Measurements from ENCODE around the gene NAA10.

DNA sequence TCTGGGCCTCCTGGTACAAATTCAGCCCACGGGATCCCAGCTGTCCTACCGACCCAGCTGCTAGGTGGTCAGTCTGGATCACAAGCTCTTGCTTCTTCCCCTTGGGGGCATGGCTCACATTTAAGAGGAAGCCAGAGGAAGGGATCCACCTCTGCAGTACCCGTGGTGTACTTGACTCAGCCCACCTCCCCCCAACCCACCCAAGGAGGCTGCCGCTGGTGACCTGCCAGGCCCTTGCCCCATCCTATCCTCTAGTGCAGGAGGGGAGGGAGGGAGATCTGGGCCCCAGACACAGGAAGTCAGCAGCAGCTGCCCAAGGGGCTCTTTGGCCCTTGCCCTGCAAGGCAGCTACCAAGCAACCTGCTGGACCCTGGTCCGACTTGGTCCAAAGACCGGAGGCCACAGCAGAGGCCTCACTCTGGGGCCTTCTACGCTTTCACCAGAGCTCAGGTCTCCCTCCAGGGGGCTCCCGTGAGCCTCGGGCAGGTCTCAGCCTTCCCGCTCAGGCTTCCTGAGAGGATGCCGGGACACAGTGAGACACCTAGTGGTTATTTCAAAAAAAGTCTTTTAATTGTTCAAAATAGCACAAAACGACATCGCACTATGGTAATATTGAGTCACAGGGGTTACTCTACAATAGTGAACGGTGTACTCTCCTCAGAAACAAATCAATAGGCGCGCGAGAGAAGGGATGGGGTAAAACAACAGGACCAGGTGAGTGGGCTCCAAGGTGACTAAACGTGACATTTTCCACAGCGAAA is 12.4 kb upstream of the NAA10 start:
- TF ChIP-seq EP300 (IDR thresholded peaks at IDR 0.05; ENCODE audit: borderline replicate concordance), result no peak
- TF ChIP-seq, protein P1, sequence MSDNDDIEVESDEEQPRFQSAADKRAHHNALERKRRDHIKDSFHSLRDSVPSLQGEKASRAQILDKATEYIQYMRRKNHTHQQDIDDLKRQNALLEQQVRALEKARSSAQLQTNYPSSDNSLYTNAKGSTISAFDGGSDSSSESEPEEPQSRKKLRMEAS (IDR thresholded peaks at IDR 0.05), result no peak
- TF ChIP-seq CEBPB (IDR thresholded peaks at IDR 0.05), result no peak

All from Ishikawa (cell line).